Measurements from ENCODE around the gene NBPF20.
"Not testable (repeated sequence)": the region's sequence is repeated elsewhere in the genome, so short reads cannot be mapped to it uniquely, and the experiment has no call there.

DNA sequence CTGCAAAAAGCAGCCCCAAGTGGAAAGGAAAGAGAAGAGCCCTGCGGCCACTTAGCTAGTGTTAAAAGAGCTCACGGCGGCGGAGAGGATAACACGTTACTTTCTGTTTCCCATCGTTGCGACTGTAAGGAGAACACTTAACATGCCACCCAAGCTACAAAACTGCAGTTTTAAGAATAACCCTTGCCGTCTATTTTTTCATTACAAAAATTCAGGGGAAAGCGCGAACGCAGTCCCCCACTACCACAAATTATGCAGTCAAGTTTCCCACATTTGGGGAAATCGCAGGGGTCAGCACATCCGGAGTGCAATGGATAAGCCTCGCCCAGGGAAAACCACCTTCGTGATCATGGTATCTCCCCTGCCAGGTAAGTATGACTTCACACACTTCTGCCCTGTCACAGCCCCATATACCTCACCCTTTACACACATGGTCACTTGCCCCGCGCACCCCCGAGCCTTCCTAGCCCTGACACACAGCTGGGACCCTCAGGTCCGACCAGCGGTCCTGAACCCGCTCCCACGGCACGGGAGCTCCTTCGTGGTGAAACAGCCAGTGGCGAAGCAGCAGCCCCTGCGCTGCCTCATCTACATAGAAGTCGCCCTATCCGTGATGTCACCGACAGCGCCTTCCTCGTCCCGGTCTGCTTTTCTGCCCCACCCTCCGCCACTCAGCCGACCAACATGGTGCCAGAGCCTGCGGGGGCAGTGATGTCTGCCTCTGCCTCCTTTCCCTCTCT lies 40.2 kb upstream of the NBPF20 start:
- TF ChIP-seq, protein P1, sequence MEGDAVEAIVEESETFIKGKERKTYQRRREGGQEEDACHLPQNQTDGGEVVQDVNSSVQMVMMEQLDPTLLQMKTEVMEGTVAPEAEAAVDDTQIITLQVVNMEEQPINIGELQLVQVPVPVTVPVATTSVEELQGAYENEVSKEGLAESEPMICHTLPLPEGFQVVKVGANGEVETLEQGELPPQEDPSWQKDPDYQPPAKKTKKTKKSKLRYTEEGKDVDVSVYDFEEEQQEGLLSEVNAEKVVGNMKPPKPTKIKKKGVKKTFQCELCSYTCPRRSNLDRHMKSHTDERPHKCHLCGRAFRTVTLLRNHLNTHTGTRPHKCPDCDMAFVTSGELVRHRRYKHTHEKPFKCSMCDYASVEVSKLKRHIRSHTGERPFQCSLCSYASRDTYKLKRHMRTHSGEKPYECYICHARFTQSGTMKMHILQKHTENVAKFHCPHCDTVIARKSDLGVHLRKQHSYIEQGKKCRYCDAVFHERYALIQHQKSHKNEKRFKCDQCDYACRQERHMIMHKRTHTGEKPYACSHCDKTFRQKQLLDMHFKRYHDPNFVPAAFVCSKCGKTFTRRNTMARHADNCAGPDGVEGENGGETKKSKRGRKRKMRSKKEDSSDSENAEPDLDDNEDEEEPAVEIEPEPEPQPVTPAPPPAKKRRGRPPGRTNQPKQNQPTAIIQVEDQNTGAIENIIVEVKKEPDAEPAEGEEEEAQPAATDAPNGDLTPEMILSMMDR (IDR thresholded peaks at IDR 0.05), result not testable (repeated sequence)
- not testable (repeated sequence) for TF ChIP-seq FOXM1 (IDR thresholded peaks at IDR 0.05; ENCODE audit: low read depth); YY1 (IDR thresholded peaks at IDR 0.05; ENCODE audit: low read depth); RAD21 (IDR thresholded peaks at IDR 0.05; ENCODE audit: low read length); JUND (IDR thresholded peaks at IDR 0.05); TEAD4 (IDR thresholded peaks at IDR 0.05; ENCODE audit: borderline replicate concordance, insufficient read depth); EP300 (IDR thresholded peaks at IDR 0.05; ENCODE audit: borderline replicate concordance in 1 of 2, low read depth in 1 of 2, low read length in 1 of 2); SMC3 (IDR thresholded peaks at IDR 0.05; ENCODE audit: low read depth, low read length); GATA2 (CRISPR knock-in tag; IDR thresholded peaks at IDR 0.05)
- TF ChIP-seq, protein P2, sequence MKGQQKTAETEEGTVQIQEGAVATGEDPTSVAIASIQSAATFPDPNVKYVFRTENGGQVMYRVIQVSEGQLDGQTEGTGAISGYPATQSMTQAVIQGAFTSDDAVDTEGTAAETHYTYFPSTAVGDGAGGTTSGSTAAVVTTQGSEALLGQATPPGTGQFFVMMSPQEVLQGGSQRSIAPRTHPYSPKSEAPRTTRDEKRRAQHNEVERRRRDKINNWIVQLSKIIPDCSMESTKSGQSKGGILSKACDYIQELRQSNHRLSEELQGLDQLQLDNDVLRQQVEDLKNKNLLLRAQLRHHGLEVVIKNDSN (IDR thresholded peaks at IDR 0.05; ENCODE audit: borderline replicate concordance, low read depth), result not testable (repeated sequence)
- peak; percentile 98 for TF ChIP-seq POLR2AphosphoS5 (IDR thresholded peaks at IDR 0.05; ENCODE audit: low read depth, low read length)
- TF ChIP-seq, protein P3, sequence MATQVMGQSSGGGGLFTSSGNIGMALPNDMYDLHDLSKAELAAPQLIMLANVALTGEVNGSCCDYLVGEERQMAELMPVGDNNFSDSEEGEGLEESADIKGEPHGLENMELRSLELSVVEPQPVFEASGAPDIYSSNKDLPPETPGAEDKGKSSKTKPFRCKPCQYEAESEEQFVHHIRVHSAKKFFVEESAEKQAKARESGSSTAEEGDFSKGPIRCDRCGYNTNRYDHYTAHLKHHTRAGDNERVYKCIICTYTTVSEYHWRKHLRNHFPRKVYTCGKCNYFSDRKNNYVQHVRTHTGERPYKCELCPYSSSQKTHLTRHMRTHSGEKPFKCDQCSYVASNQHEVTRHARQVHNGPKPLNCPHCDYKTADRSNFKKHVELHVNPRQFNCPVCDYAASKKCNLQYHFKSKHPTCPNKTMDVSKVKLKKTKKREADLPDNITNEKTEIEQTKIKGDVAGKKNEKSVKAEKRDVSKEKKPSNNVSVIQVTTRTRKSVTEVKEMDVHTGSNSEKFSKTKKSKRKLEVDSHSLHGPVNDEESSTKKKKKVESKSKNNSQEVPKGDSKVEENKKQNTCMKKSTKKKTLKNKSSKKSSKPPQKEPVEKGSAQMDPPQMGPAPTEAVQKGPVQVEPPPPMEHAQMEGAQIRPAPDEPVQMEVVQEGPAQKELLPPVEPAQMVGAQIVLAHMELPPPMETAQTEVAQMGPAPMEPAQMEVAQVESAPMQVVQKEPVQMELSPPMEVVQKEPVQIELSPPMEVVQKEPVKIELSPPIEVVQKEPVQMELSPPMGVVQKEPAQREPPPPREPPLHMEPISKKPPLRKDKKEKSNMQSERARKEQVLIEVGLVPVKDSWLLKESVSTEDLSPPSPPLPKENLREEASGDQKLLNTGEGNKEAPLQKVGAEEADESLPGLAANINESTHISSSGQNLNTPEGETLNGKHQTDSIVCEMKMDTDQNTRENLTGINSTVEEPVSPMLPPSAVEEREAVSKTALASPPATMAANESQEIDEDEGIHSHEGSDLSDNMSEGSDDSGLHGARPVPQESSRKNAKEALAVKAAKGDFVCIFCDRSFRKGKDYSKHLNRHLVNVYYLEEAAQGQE (IDR thresholded peaks at IDR 0.05; ENCODE audit: low read depth, low read length), result not testable (repeated sequence)
- TF ChIP-seq, protein P4, sequence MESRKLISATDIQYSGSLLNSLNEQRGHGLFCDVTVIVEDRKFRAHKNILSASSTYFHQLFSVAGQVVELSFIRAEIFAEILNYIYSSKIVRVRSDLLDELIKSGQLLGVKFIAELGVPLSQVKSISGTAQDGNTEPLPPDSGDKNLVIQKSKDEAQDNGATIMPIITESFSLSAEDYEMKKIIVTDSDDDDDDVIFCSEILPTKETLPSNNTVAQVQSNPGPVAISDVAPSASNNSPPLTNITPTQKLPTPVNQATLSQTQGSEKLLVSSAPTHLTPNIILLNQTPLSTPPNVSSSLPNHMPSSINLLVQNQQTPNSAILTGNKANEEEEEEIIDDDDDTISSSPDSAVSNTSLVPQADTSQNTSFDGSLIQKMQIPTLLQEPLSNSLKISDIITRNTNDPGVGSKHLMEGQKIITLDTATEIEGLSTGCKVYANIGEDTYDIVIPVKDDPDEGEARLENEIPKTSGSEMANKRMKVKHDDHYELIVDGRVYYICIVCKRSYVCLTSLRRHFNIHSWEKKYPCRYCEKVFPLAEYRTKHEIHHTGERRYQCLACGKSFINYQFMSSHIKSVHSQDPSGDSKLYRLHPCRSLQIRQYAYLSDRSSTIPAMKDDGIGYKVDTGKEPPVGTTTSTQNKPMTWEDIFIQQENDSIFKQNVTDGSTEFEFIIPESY (IDR thresholded peaks at IDR 0.05; ENCODE audit: borderline replicate concordance, low read depth), result peak; percentile 56; the same call in 1 of the 2 replicates

Data from SK-N-SH (cell line).